Measurements from ENCODE around the gene CAV1. TPM values are rescaled to one million over a fixed set of nuclear protein-coding genes. Genes with fewer than 3 reads are reported as not detected.

CAV1 gene
- total RNA-seq, 1 donor from 2014 or later: 695 TPM

DNA sequence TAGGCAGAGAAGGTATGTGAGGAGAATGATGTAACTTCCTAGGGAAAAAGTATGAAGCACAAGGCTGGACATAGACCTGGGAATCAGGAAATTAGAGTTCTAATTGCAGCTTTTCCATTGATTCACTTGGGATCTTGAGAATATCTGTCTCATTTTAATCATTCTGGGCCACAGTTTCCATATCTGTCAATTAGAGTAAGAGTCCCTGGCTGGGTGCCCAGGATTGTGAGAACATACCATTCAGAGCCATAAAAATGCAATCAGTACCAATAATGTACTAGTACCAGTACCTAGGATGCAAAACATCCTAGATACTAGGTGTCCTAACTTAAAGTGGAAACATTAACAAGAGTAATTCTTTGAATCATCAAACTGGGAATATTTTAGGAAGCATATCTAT, 29.6 kb downstream of the CAV1 start:
- no peak for ATAC-seq
- peaks cover 6% of the 10 kb centered on the region for H3K4me1 ChIP-seq
- H3K9me3 ChIP-seq: no peaks in the 10 kb centered on the region

GRCh38 chr7:116554911-116555310, 30.1 kb downstream of the CAV1 start:
- peaks cover 10% of the 10 kb centered on the region for H3K36me3 ChIP-seq
- DNase-seq: no peak
- H3K4me1 ChIP-seq: peaks cover 6% of the 10 kb centered on the region
- no peak for TF ChIP-seq CTCF (IDR thresholded peaks at IDR 0.05)
- H3K27ac ChIP-seq: no peak overlapping the region
- no peaks in the 10 kb centered on the region for H3K9me3 ChIP-seq
- H3K27me3 ChIP-seq: no peaks in the 10 kb centered on the region
- no peak for ATAC-seq
- H3K4me3 ChIP-seq: no peak overlapping the region
- intact Hi-C loops (cut with DNase I): no loop called here

More for the DNA sequence above, 29.6 kb downstream of the CAV1 start:
- Histone ChIP-seq H3K27ac (no peak overlapping the region), H3K36me3 (peaks cover 5% of the 10 kb centered on the region), H3K27me3 (no peaks in the 10 kb centered on the region), H3K4me3 (no peak overlapping the region)
- intact Hi-C loops (cut with DNase I): no loop called here
- DNase-seq: no peak
- TF ChIP-seq CTCF (IDR thresholded peaks at IDR 0.05): no peak

DNA sequence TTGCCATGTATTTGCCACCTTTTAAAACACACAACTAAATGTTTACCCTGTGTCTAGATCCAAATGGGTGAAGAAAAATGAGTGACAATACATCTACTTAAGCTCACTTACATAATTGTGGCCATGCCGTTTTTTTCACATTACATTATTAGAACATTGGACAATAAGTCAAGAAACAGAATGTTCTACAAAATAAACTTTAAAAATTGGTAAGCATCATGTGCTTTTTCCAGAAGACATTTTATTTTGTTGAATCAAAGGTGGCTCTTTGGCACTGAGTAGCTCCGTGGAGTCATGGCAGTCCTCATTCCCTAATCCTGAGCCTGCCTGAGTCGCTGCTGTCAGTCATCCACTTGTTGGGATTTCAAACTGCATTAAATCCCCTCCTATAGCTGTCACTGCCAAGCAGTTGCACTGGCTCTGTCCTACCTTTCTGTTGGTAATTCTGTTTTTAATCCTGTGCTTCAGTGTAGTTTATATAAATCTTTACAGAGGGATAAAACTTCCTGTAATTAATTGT, 32.3 kb downstream of the CAV1 start:
- DNase-seq (no peak), ATAC-seq (no peak)
- intact Hi-C loops (cut with DNase I): no loop called here
- Histone ChIP-seq H3K9me3 (no peaks in the 10 kb centered on the region), H3K4me1 (peaks cover 6% of the 10 kb centered on the region), H3K36me3 (peaks cover 14% of the 10 kb centered on the region), H3K4me3 (no peak overlapping the region), H3K27me3 (no peaks in the 10 kb centered on the region), H3K27ac (no peak overlapping the region)
- TF ChIP-seq CTCF (IDR thresholded peaks at IDR 0.05): no peak

DNA sequence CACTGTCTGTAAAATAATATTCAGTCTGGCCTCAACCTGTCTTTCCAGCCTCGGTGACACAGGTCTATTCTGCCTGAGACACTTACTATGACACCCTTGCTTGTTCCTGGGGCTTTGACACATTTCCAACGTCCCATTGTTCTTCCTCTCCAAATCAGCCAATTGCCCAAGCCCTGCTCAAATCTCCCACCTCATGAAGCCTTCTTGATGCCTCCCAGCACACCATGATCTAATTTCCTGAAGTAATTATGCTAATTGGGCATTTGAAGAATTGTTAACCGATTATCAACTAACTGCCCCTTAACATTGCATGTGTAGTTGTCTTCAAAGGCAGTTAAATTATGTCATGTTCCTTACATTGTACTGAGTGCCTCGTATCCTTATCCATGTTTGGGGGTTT, 33.1 kb downstream of the CAV1 start:
- peaks cover 6% of the 10 kb centered on the region for H3K4me1 ChIP-seq
- DNase-seq (no peak), ATAC-seq (no peak)
- H3K9me3 ChIP-seq: no peaks in the 10 kb centered on the region
- no peaks in the 10 kb centered on the region for H3K27me3 ChIP-seq
- H3K36me3 ChIP-seq: peaks cover 14% of the 10 kb centered on the region
- H3K27ac ChIP-seq: no peak overlapping the region
- intact Hi-C loops (cut with DNase I): no loop called here
- no peak for TF ChIP-seq CTCF (IDR thresholded peaks at IDR 0.05)
- no peak overlapping the region for H3K4me3 ChIP-seq

DNA sequence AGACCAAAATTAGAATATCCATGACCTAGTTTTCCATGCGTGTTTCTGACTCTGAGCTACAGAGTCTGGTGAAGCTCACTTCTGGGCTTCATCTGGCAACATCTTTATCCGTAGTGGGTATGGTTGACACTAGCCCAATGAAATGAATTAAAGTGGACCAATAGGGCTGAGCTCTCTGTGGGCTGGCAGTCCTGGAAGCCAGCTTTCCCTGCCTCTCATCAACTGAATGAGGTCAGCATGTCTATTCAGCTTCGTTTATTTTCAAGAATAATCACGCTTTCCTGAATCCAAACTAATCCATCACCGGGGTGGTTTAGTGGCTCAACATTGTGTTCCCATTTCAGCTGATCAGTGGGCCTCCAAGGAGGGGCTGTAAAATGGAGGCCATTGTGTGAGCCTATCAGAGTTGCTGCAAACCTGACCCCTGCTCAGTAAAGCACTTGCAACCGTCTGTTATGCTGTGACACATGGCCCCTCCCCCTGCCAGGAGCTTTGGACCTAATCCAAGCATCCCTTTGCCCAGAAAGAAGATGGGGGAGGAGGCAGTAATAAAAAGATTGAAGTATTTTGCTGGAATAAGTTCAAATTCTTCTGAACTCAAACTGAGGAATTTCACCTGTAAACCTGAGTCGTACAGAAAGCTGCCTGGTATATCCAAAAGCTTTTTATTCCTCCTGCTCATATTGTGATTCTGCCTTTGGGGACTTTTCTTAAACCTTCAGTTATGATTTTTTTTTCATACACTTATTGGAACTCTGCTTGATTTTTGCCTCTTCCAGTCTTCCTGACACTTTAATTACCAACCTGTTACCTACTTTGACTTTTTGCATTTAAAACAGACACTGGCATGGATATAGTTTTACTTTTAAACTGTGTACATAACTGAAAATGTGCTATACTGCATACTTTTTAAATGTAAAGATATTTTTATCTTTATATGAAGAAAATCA, 35.5 kb downstream of the CAV1 start:
- intact Hi-C loops (cut with DNase I): no loop called here
- H3K36me3 ChIP-seq: peaks cover 14% of the 10 kb centered on the region
- no peak overlapping the region for H3K4me3 ChIP-seq
- H3K27me3 ChIP-seq: no peaks in the 10 kb centered on the region
- TF ChIP-seq CTCF (IDR thresholded peaks at IDR 0.05): no peak
- no peak for ATAC-seq
- H3K27ac ChIP-seq: no peak overlapping the region
- DNase-seq: no peak
- no peaks in the 10 kb centered on the region for H3K4me1 ChIP-seq
- H3K9me3 ChIP-seq: no peaks in the 10 kb centered on the region

Data from upper lobe of right lung (tissue), 1 donor.